Gastroesophageal sphincter (tissue), 3 donors: ENCODE data around the gene FMO2.

Experiments
- POLR2AphosphoS5 ChIP-seq: sonication (generic); formaldehyde crosslinking; IDR thresholded peaks from one replicate; pipeline ENCODE4 v1.6.1; 2017; ENCODE audit warnings: antibody characterized with exemption
- TF ChIP-seq, protein P1 (sequence below), 4 experiments: fragments of 200-600 bp in 2 of 4; fragments of 450-650 bp in 2 of 4; sonication (generic) in 1 of 4; IDR thresholded peaks; one replicate each; pipeline ENCODE4 v1.5.1; 2017 to 2019; ENCODE audit warnings: antibody characterized with exemption in 4 of 4, mild to moderate bottlenecking in 2 of 4, moderate library complexity in 2 of 4

DNA sequence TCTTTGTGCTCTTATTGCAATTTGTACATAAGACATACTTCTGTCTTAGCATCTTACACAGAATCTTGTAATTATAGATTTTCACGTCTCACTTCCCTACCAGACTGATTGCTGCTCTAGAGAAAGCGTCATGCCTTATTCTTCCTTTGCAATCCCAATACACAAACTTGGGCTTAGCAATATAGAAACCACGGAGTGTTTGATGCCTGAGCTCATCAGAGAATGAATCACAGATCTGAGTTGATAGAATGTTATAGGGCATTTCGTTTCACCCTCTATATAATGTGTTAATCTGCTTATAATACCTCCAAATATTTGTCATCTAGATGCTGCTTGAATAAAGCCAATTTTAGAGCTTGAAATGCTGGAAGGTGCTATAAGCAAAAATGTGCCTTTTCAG lies 69.8 kb downstream of the FMO2 start:
- TF ChIP-seq, protein P1, sequence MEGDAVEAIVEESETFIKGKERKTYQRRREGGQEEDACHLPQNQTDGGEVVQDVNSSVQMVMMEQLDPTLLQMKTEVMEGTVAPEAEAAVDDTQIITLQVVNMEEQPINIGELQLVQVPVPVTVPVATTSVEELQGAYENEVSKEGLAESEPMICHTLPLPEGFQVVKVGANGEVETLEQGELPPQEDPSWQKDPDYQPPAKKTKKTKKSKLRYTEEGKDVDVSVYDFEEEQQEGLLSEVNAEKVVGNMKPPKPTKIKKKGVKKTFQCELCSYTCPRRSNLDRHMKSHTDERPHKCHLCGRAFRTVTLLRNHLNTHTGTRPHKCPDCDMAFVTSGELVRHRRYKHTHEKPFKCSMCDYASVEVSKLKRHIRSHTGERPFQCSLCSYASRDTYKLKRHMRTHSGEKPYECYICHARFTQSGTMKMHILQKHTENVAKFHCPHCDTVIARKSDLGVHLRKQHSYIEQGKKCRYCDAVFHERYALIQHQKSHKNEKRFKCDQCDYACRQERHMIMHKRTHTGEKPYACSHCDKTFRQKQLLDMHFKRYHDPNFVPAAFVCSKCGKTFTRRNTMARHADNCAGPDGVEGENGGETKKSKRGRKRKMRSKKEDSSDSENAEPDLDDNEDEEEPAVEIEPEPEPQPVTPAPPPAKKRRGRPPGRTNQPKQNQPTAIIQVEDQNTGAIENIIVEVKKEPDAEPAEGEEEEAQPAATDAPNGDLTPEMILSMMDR (IDR thresholded peaks at IDR 0.05): no peak
- no peak for TF ChIP-seq POLR2AphosphoS5
